ENCODE results near the gene PRSS21.
A peak's percentile ranks its signal among the peaks of the same experiment; 100 is the strongest.

Gene PRSS21

DNA sequence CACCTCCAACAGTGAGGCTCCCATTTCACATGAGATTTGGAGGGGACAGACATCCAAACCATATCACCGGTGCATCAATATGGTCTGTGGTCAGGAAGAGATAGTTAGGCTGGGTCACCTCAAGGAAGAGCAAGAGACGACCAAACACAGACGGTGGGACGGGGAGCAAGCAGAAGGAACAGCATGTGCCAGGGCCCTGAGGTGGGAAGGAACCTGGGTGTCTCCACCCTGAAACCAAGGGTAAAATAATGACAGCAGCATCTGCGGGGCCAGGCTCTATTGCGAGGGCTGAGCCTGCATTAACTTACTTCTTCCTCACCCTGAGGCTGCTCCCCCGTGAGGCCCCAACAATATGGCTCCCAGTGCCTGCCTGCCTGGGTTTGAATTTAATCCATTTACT is 8.9 kb upstream of the PRSS21 start:
- Mint-ChIP-seq H3K4me3 (no peak overlapping the region), H3K27me3 (peaks cover 33% of the 10 kb centered on the region), H3K4me1 (no peaks in the 10 kb centered on the region), H3K9me3 (peaks cover 13% of the 10 kb centered on the region), H3K36me3 (peaks cover 2% of the 10 kb centered on the region), H3K27ac (no peak overlapping the region)
- ATAC-seq (ENCODE audit: low read depth): no peak
- DNase-seq (ENCODE audit: low spot score in 2 of 2): no peak

DNA sequence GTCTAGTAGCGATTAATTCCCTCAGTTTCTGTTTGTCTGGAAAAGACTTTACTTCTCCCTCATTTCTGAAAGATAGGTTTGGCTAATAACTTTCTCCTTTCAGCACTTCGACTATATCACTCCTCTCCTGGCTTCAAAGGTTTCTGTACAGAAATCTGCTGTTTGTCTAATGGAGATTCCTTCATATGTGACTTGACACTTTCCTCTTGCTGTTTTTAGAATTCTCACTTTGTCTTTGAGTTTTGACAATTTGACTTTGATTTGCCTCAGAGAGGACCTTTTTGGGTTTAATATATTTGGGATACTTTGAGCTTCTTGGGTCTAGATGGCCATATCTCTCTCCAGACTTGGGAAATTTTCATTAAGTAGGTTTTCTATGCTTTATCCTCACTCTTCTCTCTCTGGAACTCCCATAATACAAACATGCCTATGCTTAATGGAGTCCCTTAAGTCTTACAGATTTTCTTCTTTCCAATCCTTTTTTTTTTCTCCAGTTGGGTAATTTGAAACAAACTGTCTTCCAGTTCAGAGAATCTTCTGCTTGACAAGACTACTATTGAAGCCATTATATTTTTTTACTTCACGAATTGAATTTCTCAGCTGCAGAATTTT is 7.8 kb upstream of the PRSS21 start:
- Mint-ChIP-seq H3K27me3 (peaks cover 33% of the 10 kb centered on the region), H3K36me3 (peaks cover 2% of the 10 kb centered on the region), H3K27ac (no peak overlapping the region), H3K9me3 (peaks cover 7% of the 10 kb centered on the region), H3K4me3 (no peak overlapping the region), H3K4me1 (no peaks in the 10 kb centered on the region)
- DNase-seq (ENCODE audit: low spot score in 2 of 2): no peak
- ATAC-seq (ENCODE audit: low read depth): no peak

DNA sequence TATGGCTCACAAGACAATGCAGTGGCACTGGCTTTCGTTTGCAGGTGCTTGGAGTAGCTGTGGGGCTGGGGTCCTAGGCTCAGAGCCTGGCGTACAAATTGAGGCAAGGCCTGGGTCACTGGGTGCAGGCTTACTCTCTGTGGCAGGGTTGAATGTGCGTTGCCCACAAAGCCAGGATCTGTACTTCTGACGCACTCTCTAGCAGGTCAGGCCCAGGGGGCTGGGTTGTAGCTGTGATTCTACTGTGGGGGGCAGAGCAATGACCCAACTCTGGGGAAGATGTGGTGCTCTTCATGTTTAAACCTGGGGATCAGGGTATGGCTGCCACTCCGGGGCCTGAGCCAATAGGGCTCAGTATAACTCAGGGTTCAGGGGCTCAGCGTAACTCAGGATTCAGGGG is 6.4 kb upstream of the PRSS21 start:
- DNase-seq (ENCODE audit: low spot score in 2 of 2) (no peak), ATAC-seq (ENCODE audit: low read depth) (no peak)
- H3K4me3 Mint-ChIP-seq: no peak overlapping the region
- no peak overlapping the region for H3K27ac Mint-ChIP-seq
- H3K4me1 Mint-ChIP-seq: no peaks in the 10 kb centered on the region
- H3K9me3 Mint-ChIP-seq: peaks cover 3% of the 10 kb centered on the region
- H3K36me3 Mint-ChIP-seq: no peaks in the 10 kb centered on the region
- peaks cover 30% of the 10 kb centered on the region for H3K27me3 Mint-ChIP-seq

DNA sequence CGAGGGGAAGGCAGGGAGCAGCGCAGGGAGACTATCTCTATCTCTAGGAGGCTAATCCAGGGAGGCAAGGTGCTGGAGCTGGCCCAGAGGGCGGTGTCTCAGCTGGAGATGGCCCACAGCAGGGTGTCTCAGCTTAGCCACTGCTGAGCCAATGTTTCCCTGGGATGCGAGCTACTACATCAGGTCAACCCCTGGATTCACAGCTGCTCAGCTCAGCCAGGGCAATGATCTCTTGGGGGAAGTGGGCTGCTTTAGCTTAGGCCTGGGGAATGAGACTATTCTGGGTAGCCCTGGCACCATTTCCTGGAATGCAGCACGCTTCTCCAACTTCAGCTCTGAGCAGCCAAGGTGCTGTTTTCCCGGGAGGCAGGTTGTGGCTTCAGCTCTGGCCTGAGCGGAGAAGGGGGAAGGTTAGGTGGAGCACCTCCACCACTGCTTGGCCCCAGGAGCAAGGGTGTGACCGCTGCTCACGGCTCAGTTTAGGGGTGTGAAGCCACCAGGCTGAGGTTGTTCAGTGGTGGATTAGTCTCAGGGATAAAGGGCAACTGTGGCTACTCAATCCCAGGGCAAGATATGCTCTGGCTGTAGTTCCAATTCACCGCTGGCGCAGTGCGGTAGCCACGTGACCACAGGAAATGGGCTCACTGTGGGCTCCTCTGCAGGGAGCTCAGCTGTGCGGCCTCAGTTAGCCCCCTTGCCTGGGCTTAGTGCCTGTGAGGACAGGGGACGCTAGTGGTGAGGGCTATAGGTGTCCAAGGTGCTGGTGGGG is 5.2 kb upstream of the PRSS21 start:
- no peaks in the 10 kb centered on the region for H3K4me1 Mint-ChIP-seq
- H3K4me3 Mint-ChIP-seq: no peak overlapping the region
- peaks cover 3% of the 10 kb centered on the region for H3K9me3 Mint-ChIP-seq
- no peak for DNase-seq (ENCODE audit: low spot score in 2 of 2)
- peaks cover 25% of the 10 kb centered on the region for H3K27me3 Mint-ChIP-seq
- no peaks in the 10 kb centered on the region for H3K36me3 Mint-ChIP-seq
- no peak for ATAC-seq (ENCODE audit: low read depth)
- H3K27ac Mint-ChIP-seq: no peak overlapping the region

DNA sequence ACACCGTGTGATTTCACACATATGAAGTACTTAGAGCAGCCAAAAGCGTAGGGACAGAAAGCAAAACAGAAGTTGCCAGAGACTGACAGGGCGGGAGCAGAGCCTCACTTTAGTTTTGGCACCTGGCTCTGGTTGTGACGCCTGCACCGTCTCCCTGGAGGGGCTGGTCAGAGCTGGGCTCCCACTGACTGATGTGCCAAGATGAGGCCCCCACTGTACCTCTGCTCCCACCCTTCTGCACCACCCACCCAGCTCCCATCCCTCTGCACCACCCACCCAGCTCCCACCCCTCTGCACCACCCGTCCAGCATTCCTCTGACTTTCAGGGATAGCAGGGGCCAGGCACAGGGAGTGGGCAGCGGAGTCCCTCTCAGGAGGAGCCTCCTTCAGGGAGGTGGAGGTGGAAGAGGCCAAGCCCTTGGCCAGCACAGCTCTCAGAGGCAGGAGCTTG is 3.2 kb upstream of the PRSS21 start:
- DNase-seq (ENCODE audit: low spot score in 2 of 2): no peak

DNA sequence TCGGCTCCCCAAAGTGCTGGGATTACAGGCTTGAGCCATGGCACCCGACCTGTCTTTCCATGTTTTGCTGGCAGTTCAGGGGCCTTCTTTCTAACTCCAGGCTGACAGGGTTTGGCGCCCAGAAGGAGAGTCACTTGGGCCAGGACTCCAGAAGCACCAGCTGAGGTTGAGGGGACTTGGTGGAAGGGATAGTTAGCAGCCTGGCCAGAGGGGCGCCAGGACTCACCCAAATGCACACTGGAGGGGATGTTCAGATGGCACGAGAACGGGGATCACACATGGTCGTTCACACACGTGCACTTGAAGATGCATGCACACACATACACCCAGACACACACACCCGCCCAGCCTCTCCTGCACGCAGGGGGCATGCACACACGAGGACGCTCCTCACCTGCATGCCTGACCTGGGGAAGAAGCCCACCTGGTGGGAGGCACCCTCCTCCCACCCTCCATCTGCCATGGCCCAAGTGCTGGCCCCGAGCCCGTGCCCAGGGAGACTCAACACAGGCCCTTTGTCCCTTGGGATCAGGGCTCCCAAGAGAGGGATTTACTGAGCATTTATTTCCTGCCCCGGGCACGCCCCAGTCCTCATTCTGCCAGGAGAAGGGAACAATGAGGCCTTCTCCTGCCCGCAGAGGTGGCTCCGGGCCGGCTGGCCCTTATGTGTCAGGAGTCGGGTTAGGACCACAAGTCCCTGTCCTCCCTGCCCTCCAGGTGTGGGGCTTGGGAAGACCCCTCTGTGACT is 2.3 kb upstream of the PRSS21 start:
- H3K4me1 Mint-ChIP-seq: no peaks in the 10 kb centered on the region
- H3K9me3 Mint-ChIP-seq: no peaks in the 10 kb centered on the region
- ATAC-seq (ENCODE audit: low read depth): no peak
- no peak for DNase-seq (ENCODE audit: low spot score in 2 of 2)
- H3K4me3 Mint-ChIP-seq: no peak overlapping the region
- peaks cover 16% of the 10 kb centered on the region for H3K27me3 Mint-ChIP-seq
- H3K27ac Mint-ChIP-seq: no peak overlapping the region
- H3K36me3 Mint-ChIP-seq: no peaks in the 10 kb centered on the region

More for the DNA sequence above, 3.2 kb upstream of the PRSS21 start:
- no peaks in the 10 kb centered on the region for H3K4me1 Mint-ChIP-seq
- H3K27me3 Mint-ChIP-seq: peaks cover 17% of the 10 kb centered on the region
- H3K27ac Mint-ChIP-seq: no peak overlapping the region
- no peak for ATAC-seq (ENCODE audit: low read depth)
- H3K9me3 Mint-ChIP-seq: peaks cover 3% of the 10 kb centered on the region
- no peak overlapping the region for H3K4me3 Mint-ChIP-seq
- H3K36me3 Mint-ChIP-seq: no peaks in the 10 kb centered on the region

DNA sequence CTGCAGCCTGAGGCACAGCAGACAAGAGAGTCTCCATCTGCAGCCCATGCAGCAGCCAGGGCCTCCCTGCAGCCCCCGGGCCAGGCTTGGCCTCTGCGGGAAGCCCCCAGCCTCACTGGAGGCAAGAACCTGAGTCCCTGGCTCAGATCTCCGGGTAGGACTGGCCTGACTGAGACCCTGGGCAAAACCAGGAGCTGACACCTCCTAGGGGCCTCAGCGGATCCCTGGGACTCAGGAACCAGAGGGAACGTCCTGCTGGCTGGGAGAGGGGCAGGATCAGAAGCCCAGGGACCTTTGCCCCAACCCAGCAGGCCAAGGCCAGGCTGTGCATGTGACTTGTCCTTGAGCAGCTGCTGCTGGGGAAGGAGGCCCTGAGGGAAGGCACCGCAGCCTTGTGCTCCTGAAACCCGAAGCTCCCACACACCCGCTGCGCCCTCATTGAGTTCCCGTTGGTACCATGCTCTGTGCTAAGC is 1.7 kb upstream of the PRSS21 start:
- Mint-ChIP-seq H3K4me3 (no peak overlapping the region), H3K27me3 (peaks cover 13% of the 10 kb centered on the region), H3K27ac (no peak overlapping the region), H3K9me3 (no peaks in the 10 kb centered on the region), H3K36me3 (no peaks in the 10 kb centered on the region), H3K4me1 (no peaks in the 10 kb centered on the region)
- ATAC-seq (ENCODE audit: low read depth) (no peak), DNase-seq (ENCODE audit: low spot score in 2 of 2) (no peak)

DNA sequence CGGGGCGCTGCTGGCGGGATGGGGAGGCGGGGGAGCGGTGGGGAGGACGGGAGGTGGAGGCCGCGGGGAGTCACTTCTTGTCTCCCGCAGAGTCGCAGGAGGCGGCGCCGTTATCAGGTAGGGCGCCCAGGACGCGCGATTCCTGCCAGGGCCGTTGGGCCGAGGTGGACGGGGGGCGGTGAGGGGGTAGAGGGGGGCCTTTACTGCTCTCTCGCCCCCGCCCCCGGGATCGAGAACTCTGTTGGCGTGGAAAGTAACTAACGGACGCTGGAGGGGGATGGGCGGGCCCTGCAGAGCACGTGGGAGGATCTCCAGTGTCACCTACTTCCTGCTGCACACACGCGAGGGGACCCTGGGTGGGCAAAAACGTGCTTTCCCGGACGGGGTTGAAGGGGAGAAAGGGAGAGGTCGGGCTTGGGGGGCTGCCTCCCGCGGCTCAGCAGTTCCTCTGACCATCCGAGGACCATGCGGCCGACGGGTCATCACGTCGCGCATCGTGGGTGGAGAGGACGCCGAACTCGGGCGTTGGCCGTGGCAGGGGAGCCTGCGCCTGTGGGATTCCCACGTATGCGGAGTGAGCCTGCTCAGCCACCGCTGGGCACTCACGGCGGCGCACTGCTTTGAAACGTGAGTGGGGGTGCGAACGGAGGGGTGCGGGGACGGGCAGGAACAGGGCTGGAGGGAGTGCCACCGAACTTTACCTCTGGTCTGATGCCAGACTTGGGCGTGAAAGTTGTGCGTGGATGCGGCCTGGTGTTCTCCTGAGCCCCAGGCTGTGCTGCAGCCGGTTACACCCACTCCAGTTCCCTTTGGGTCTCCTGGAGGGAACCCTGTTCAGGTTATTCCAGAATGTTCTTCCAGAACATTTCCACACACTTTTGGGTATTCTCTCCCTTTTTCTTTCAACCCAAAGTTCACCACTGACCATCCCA is 569 bp downstream of the PRSS21 start:
- no peak overlapping the region for H3K27ac Mint-ChIP-seq
- no peaks in the 10 kb centered on the region for H3K36me3 Mint-ChIP-seq
- no peaks in the 10 kb centered on the region for H3K4me1 Mint-ChIP-seq
- H3K27me3 Mint-ChIP-seq: peaks cover 9% of the 10 kb centered on the region
- no peaks in the 10 kb centered on the region for H3K9me3 Mint-ChIP-seq
- ATAC-seq (ENCODE audit: low read depth) (no peak), DNase-seq (ENCODE audit: low spot score in 2 of 2) (no peak)
- peak overlapping the region; percentile 68 for H3K4me3 Mint-ChIP-seq

DNA sequence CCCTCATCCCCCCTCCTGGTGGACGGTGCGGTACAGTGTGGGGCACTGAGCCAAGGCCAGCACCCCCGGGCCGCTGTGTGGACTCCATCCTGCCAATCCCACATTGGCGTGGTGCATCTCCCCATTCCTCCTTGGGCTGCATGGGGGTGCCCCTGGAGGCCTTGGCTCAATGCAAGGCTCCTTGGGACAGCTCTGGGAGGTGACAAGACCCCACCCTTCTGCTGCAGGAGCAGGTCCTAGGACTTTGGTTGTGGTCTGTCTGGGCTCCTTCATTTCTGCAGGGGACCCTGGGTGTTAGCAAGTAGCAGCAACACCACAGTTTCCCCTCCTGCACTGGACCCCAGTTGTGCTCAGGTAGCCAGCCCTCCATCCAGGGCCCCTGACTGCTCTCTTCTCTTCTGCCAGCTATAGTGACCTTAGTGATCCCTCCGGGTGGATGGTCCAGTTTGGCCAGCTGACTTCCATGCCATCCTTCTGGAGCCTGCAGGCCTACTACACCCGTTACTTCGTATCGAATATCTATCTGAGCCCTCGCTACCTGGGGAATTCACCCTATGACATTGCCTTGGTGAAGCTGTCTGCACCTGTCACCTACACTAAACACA is 1.3 kb downstream of the PRSS21 start:
- H3K4me3 Mint-ChIP-seq: peak overlapping the region; percentile 52
- H3K27me3 Mint-ChIP-seq: peaks cover 9% of the 10 kb centered on the region
- no peak overlapping the region for H3K27ac Mint-ChIP-seq
- H3K4me1 Mint-ChIP-seq: no peaks in the 10 kb centered on the region
- DNase-seq (ENCODE audit: low spot score in 2 of 2): no peak
- no peak for ATAC-seq (ENCODE audit: low read depth)
- no peaks in the 10 kb centered on the region for H3K36me3 Mint-ChIP-seq
- H3K9me3 Mint-ChIP-seq: no peaks in the 10 kb centered on the region

DNA sequence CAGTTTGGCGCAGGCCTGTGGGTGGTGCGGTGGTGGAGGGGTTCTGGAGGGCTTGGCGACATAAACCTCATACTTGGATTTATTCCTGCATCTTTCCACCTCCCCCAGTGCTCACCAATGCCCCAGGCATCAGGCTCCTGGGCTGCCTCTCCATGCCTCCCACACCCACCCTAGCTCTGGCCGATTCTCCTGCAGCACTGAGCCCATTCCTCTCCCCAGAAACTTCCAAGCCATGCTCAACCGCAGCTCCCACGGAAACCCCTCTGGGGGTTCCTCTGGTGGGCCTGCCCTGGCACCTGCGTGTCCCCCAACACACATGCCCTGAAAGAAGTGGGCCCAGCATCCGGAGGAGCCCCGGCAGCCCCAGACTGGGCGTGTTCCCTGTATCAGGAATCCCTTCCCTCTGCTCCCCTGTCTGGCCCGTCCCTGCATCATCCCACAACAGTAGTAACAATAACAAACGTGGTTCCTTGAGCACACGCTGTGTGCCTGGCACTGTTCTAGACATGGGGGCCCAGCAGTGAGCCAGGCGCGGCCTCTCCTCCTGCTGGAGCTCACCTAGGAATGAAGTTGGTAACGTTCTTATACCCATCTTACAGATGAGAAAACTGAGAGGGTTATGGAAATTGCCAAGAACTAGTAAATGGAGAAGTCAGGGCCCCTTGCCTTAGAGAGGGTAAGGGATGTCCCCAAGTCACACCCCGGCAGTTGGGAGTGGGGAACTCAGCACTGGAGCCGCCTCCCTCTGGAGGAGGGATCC is 2.3 kb downstream of the PRSS21 start:
- H3K27ac Mint-ChIP-seq: no peak overlapping the region
- no peaks in the 10 kb centered on the region for H3K9me3 Mint-ChIP-seq
- H3K36me3 Mint-ChIP-seq: no peaks in the 10 kb centered on the region
- ATAC-seq (ENCODE audit: low read depth) (no peak), DNase-seq (ENCODE audit: low spot score in 2 of 2) (no peak)
- H3K4me3 Mint-ChIP-seq: no peak overlapping the region
- peaks cover 7% of the 10 kb centered on the region for H3K27me3 Mint-ChIP-seq
- no peaks in the 10 kb centered on the region for H3K4me1 Mint-ChIP-seq

DNA sequence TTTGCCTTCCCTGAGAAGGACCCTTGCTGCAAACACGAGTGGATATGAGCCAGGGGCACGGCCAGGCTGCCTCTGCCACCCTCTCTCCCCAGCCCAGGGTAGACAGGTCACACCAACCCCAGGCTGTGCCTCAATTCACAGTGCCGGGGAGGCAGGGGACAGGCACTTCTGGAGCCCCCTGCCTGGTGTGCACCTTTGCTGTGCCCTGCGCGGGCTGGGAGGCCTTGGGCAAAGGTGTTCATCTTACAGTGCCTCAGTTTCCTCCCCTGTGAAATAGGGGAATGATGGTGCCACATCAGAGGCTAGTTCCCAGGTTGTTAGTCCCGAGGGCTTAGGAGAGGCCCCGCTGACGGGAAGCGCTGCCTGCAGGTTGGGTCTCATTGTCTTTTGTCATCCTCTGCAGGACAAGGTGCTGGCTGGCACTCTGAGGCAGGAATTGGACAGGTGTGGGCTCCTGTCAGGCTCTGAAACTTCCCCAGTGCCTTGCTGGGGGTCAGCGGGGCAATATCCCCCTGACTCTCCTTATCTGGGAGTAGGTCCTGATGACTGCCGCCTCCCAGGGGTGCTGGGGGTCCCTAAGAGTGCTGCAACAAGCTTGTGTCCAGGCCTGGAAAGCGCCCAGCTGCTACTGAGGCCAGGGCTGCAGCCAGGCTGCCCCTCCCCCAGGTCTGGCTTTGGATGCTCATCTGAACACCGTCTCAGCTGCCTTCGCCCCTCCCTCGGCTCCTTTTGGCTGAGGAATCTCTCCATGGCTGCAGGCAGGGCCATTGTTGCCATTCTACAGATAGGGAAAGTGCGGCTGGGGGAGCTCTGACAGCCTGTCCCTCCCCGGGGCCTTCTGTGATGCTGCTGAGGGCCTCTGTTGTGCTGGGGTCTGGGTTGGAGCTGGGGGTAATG is 3.1 kb downstream of the PRSS21 start:
- H3K4me1 Mint-ChIP-seq: no peaks in the 10 kb centered on the region
- no peak overlapping the region for H3K4me3 Mint-ChIP-seq
- no peak overlapping the region for H3K27ac Mint-ChIP-seq
- H3K9me3 Mint-ChIP-seq: no peaks in the 10 kb centered on the region
- H3K36me3 Mint-ChIP-seq: no peaks in the 10 kb centered on the region
- H3K27me3 Mint-ChIP-seq: peaks cover 2% of the 10 kb centered on the region
- no peak for DNase-seq (ENCODE audit: low spot score in 2 of 2)
- no peak for ATAC-seq (ENCODE audit: low read depth)

DNA sequence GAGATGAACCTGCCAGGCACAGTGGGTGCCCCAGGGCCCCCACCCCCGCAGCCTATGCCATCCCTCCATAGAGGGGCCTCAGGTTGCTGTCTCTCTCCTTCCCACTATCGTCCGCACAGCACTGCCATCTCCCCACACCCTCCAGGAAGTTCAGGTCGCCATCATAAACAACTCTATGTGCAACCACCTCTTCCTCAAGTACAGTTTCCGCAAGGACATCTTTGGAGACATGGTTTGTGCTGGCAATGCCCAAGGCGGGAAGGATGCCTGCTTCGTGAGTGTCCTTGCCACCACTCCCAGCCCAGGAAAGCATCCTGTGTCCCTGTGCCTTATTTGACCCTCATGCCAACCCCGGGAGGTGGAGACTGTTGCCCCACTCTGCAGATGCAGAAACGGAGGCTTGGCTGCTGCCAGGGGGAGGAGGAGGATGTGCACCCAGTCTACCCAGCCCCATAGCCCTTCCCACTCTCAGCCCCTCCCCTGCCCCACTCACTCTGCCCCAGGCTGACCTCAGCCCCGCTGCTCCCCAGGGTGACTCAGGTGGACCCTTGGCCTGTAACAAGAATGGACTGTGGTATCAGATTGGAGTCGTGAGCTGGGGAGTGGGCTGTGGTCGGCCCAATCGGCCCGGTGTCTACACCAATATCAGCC is 3.9 kb downstream of the PRSS21 start:
- H3K9me3 Mint-ChIP-seq: no peaks in the 10 kb centered on the region
- H3K4me3 Mint-ChIP-seq: no peak overlapping the region
- ATAC-seq (ENCODE audit: low read depth): no peak
- peaks cover 2% of the 10 kb centered on the region for H3K27me3 Mint-ChIP-seq
- no peaks in the 10 kb centered on the region for H3K4me1 Mint-ChIP-seq
- H3K27ac Mint-ChIP-seq: no peak overlapping the region
- DNase-seq (ENCODE audit: low spot score in 2 of 2): no peak
- H3K36me3 Mint-ChIP-seq: no peaks in the 10 kb centered on the region
